ENCODE measurements around the gene VSTM2B. TPM values are rescaled to one million over a fixed set of nuclear protein-coding genes. Genes with fewer than 3 reads are reported as not detected.

The VSTM2B gene
- total RNA-seq, 1 donor from 2014 or later = not detected

DNA sequence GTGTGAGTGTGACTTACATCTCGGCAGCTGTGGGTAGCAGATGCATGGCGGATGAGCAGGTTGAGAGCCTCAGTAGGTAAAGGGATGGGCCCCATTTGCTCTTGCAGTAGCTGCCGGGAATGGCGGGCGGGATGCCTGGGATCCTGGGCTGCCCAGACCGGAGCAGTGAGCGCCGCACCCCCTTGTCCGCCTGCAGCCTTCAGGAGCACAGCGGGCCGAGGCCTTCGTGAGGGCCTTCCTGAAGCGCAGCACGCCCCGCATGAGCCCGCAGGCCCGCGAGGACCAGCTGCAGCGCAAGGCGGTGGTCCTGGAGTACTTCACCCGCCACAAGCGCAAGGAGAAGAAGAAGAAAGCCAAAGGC, 84.4 kb downstream of the VSTM2B start:
- Histone ChIP-seq H3K9ac (no peak overlapping the region), H3K4me2 (no peak overlapping the region), H3K79me2 (ENCODE audit: low read depth) (peaks cover 16% of the 10 kb centered on the region), H3K4me1 (peaks cover 5% of the 10 kb centered on the region), H3K9me3 (ENCODE audit: low read depth) (no peaks in the 10 kb centered on the region), H3K4me3 (no peak overlapping the region), H3K27me3 (no peaks in the 10 kb centered on the region), H4K20me1 (ENCODE audit: low read depth) (no peaks in the 10 kb centered on the region), H2AFZ (replicated peaks) (no peak overlapping the region), H3K27ac (no peak overlapping the region), H3F3A (ENCODE audit: low read depth) (no peaks in the 10 kb centered on the region), H3K36me3 (no peaks in the 10 kb centered on the region)
- Mint-ChIP-seq H3K27ac (no peak overlapping the region), H3K27me3 (ENCODE audit: insufficient read depth, low read depth) (peaks cover 6% of the 10 kb centered on the region), H3K4me1 (peaks cover 14% of the 10 kb centered on the region), H3K36me3 (peaks cover 12% of the 10 kb centered on the region), H3K9me3 (no peaks in the 10 kb centered on the region), H3K4me3 (peak overlapping the region; percentile 63)
- TF ChIP-seq, protein P1, sequence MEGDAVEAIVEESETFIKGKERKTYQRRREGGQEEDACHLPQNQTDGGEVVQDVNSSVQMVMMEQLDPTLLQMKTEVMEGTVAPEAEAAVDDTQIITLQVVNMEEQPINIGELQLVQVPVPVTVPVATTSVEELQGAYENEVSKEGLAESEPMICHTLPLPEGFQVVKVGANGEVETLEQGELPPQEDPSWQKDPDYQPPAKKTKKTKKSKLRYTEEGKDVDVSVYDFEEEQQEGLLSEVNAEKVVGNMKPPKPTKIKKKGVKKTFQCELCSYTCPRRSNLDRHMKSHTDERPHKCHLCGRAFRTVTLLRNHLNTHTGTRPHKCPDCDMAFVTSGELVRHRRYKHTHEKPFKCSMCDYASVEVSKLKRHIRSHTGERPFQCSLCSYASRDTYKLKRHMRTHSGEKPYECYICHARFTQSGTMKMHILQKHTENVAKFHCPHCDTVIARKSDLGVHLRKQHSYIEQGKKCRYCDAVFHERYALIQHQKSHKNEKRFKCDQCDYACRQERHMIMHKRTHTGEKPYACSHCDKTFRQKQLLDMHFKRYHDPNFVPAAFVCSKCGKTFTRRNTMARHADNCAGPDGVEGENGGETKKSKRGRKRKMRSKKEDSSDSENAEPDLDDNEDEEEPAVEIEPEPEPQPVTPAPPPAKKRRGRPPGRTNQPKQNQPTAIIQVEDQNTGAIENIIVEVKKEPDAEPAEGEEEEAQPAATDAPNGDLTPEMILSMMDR (IDR thresholded peaks at IDR 0.05) = no peak
- TF ChIP-seq EZH2 (IDR thresholded peaks at IDR 0.05) (no peak), EZH2phosphoT487 (IDR thresholded peaks at IDR 0.05) (no peak)
- no peak for DNase-seq (ENCODE audit: low spot score)

DNA sequence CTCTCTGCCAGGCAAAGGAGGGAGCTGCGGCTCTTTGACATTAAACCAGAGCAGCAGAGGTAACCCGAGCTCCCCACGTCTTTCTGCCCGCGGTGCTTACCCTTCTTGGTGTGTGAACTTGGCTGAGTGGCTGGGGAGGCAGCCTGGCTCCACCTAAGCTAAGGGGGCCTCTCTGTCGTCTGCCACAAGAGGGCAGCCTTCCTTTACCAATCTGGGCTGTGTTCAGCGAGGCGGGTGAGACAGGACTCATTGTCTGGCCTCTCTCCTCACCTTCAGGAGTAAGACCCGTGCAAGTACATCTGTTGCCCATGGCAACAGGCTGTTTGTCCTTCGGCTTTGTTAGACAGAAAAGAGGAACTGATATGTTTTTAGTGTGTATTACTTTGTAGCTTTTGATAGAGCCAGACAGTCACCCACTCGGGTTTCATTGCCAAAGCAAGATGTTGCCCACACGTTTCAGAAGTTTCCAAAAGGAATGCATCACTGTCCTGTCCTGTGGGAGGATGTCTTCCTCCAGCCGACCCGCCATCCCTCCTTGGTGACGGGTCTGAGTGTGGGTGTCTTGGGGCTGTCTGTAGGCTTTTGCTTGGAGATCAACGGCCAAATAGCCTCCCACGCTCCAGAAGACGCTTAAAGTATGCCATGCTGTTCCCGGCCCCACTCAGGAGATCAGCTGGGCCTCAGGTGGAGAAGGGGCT, 84.9 kb downstream of the VSTM2B start:
- H3K27me3 Mint-ChIP-seq (ENCODE audit: insufficient read depth, low read depth) = peaks cover 6% of the 10 kb centered on the region
- peaks cover 14% of the 10 kb centered on the region for H3K4me1 Mint-ChIP-seq
- no peaks in the 10 kb centered on the region for H4K20me1 ChIP-seq (ENCODE audit: low read depth)
- no peaks in the 10 kb centered on the region for H3K9me3 Mint-ChIP-seq
- H3F3A ChIP-seq (ENCODE audit: low read depth) = no peaks in the 10 kb centered on the region
- no peaks in the 10 kb centered on the region for H3K9me3 ChIP-seq (ENCODE audit: low read depth)
- H3K27ac Mint-ChIP-seq = peak overlapping the region; percentile 50
- peak overlapping the region; percentile 24 for H3K4me3 Mint-ChIP-seq
- H3K27ac ChIP-seq = no peak overlapping the region
- peaks cover 5% of the 10 kb centered on the region for H3K4me1 ChIP-seq
- DNase-seq (ENCODE audit: low spot score) = peak; percentile 87
- H3K4me3 ChIP-seq = no peak overlapping the region
- no peak for TF ChIP-seq EZH2phosphoT487 (IDR thresholded peaks at IDR 0.05)
- TF ChIP-seq EZH2 (IDR thresholded peaks at IDR 0.05) = no peak
- TF ChIP-seq, protein P1 (IDR thresholded peaks at IDR 0.05) = peak; percentile 80
- H3K4me2 ChIP-seq = no peak overlapping the region
- no peaks in the 10 kb centered on the region for H3K27me3 ChIP-seq
- no peaks in the 10 kb centered on the region for H3K36me3 ChIP-seq
- H3K36me3 Mint-ChIP-seq = peaks cover 15% of the 10 kb centered on the region
- peaks cover 11% of the 10 kb centered on the region for H3K79me2 ChIP-seq (ENCODE audit: low read depth)
- no peak overlapping the region for H3K9ac ChIP-seq
- no peak overlapping the region for H2AFZ ChIP-seq (replicated peaks)

DNA sequence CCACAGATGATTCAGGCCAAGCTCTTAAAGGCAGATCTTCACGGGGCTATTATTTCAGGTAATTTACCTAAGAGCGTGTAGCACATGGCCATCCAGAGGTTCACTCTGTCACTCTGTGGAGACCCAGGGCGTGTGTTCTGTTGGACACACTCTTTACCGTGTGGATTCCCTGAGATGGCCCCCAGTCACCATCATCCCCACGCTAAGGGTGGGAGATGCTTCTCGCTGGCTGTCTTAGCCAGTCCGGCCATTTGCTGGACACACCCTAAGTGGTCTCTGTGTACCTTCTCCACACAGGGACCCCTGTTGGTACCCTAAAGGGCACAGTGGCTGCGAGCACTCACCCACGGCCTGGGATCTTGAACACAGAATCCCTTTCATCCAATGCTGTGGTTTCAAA, 86.3 kb downstream of the VSTM2B start:
- H3K4me3 ChIP-seq = no peak overlapping the region
- peaks cover under 1% of the 10 kb centered on the region for H3K79me2 ChIP-seq (ENCODE audit: low read depth)
- no peak overlapping the region for H3K9ac ChIP-seq
- H3K36me3 ChIP-seq = no peaks in the 10 kb centered on the region
- peaks cover under 1% of the 10 kb centered on the region for H3K4me1 ChIP-seq
- peaks cover 4% of the 10 kb centered on the region for H3K4me1 Mint-ChIP-seq
- no peak overlapping the region for H3K27ac Mint-ChIP-seq
- no peak overlapping the region for H3K4me3 Mint-ChIP-seq
- H3K9me3 Mint-ChIP-seq = no peaks in the 10 kb centered on the region
- DNase-seq (ENCODE audit: low spot score) = no peak
- no peaks in the 10 kb centered on the region for H4K20me1 ChIP-seq (ENCODE audit: low read depth)
- H3K36me3 Mint-ChIP-seq = peaks cover 16% of the 10 kb centered on the region
- no peaks in the 10 kb centered on the region for H3K27me3 ChIP-seq
- TF ChIP-seq EZH2 (IDR thresholded peaks at IDR 0.05) (no peak), EZH2phosphoT487 (IDR thresholded peaks at IDR 0.05) (no peak)
- TF ChIP-seq, protein P1 (IDR thresholded peaks at IDR 0.05) = no peak
- H2AFZ ChIP-seq (replicated peaks) = no peak overlapping the region
- H3K4me2 ChIP-seq = no peak overlapping the region
- no peak overlapping the region for H3K27ac ChIP-seq
- H3K9me3 ChIP-seq (ENCODE audit: low read depth) = no peaks in the 10 kb centered on the region
- no peaks in the 10 kb centered on the region for H3F3A ChIP-seq (ENCODE audit: low read depth)
- peaks cover 4% of the 10 kb centered on the region for H3K27me3 Mint-ChIP-seq (ENCODE audit: insufficient read depth, low read depth)
